Measurements from ENCODE around the gene SIAH3.

DNA sequence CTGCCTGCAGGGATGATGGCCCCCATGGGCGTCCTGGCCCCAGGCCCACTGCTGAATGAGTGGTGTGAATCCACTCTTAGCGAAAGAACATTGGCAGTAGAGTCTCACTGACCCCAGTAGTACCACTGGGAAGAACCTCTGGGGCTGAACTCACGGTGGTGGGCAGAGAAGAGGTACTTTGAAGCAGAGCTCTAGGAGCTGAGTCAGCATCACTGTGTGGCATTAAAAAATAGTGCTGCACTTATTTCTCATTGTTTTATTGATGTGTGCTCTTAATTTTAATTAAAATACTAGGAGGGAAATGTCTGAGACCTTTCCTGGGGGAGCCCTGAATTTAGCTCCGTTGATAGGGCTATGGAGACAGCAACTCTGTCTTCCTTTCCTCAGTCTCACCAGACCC is 88.1 kb downstream of the SIAH3 start:
- TF ChIP-seq, protein P1, sequence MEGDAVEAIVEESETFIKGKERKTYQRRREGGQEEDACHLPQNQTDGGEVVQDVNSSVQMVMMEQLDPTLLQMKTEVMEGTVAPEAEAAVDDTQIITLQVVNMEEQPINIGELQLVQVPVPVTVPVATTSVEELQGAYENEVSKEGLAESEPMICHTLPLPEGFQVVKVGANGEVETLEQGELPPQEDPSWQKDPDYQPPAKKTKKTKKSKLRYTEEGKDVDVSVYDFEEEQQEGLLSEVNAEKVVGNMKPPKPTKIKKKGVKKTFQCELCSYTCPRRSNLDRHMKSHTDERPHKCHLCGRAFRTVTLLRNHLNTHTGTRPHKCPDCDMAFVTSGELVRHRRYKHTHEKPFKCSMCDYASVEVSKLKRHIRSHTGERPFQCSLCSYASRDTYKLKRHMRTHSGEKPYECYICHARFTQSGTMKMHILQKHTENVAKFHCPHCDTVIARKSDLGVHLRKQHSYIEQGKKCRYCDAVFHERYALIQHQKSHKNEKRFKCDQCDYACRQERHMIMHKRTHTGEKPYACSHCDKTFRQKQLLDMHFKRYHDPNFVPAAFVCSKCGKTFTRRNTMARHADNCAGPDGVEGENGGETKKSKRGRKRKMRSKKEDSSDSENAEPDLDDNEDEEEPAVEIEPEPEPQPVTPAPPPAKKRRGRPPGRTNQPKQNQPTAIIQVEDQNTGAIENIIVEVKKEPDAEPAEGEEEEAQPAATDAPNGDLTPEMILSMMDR (IDR thresholded peaks at IDR 0.05) = no peak
- no peak for TF ChIP-seq POLR2A (IDR thresholded peaks at IDR 0.05)
